Endometrium (tissue), 2 donors: Measurements from ENCODE around the gene OLFM2.
"Not testable (repeated sequence)": the region's sequence is repeated elsewhere in the genome, so short reads cannot be mapped to it uniquely, and the experiment has no call there.

ENCODE experiments used
- FAIRE-seq: peaks from 2 replicates; lab custom pipeline; 2012; peaks lifted over from hg19 to GRCh38; lab: Jason Lieb, UNC
- donor health status: control.
- donor health status: control.

Gene OLFM2

DNA sequence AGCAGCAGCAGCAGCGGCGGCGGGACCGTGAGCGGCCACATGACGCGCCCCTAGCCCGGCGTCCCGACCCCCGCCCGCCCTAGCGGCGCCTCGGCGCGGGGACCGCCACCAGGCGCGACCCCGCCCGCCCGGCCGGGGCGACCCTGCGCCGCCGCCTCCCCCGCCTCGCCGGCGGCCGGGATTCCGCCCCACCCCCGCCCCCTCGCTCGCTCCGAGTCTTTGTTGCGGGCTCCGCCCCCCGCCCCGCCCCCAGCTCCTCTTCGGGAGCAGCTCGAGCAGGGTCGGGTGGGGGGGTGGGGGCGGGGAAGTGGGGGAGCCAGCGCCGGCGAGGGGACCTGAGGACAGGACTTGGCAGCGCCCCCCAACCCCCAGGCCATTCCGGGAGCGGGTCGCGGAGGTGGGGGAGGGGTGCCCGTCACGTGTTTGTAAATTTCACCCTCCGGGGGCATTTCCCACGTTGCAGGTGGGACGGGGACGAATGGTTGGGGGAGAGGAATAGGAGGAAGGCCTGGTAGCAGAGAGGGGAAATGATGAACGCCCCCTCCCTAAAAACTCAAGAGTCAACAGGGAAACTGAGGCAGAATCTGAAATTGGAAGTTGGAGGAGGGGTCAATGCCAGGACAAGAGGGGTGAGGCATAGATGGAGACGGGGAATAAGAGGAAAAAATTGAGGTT is at the start of gene OLFM2:
TSS of gene OLFM2 (minus strand) at position 190 of the 675 bp plus-strand sequence. CDS start at position 41, 149 bp downstream.
- no peak for FAIRE-seq

DNA sequence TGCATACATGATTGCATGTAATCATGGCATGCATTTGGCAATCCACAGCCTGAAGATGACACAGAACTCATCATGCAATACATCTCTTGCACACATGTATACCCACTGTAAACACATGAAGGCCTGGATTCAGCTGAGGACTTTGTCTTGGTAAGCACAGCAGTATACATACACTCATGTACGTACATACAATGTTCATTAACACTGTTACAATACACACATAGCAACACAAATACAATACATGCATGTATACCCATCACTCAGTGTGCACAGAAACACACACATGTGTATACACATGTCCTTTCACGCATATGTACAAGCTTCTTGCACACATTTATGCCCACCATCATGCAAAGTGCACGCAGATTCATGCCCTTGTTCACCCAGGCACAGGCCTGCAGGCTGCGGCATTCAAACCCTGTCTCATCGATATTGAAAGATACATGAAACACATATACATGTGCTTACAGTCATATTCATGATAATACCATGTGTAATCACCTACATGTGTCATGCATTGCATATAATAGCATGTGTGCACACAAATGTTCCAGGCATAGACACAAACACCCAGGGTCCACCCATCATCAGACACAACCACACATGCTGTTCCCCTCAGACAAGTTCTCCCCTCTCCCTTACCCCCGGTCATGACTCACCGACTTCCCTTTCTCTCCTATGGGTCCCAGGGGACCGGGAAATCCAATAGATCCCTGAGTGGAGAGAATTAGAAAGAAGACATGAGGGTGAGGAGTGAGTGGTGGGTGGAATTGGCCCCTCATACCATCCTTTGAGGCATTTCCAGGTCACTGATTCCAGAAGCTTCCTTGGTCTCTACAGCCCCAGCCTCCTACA is 45.3 kb upstream of the OLFM2 start:
- no peak for FAIRE-seq

DNA sequence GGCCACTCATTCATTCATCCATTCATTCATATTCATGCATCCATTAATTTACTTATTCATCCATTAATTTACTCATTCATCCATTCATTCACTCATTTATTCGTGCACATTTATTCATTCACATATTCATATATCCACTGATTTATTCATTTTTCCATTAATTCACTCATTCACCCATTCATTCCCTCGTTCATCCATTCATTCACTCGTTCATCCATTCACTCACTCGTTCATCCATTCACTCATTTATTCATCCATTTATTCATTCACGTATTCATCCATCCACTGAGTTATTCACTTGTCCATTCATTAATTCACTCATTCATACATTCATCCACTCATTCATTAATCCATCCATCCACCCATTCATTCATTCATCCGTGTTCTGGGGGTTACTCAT is 35.8 kb upstream of the OLFM2 start:
- no peak for FAIRE-seq

DNA sequence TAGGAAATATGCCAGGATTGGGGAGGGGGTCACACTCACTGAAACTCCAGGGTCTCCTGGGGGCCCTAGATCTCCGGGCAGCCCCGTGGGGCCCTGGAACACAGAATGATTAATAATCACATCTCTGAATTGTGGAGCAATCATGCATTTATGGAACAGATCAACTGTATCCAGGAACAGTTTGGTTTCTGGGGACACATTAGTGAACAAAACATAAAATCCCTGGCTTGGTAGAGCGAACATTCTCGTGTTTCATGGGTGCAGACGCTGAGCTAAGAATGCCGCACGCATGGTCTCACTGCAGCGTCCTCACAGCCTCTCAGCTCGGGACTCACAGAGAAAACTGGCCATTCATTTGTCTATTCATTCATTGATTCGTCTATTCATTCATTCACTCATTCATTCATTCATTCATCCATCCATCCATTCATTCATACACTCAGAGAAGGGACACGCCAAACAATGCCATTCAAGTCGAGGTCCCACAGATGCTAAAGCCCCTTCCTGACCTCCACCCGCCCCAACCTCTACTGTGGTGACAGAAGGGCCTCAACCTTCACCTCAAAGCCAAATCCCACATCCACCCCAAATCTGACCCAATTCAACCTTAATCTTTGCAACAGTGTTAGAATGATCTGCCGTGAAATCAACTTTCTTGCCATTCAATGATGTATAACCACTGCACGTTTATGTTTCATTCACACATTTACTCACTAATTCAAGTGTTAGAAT is 35.0 kb upstream of the OLFM2 start:
- FAIRE-seq, result no peak

DNA sequence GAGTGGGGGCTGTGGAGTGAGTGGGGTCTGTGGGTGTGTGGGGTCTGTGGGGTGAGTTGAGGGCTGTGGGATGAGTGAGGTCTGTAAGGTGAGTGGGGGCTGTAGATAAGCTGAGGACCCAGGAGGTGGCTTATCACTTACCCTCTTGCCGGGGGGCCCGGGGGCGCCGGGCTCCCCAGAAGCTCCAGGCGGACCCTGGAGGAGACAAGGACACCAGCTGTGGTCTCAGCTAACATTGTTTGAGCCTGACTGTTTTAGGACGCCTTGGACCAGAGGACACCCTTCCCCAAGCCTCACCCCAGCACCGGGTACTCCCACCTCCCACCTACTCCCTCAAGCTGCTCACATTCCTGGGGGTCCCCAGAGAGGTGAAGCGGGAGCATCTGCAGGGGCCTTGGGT is 34.2 kb upstream of the OLFM2 start:
- FAIRE-seq, result no peak

DNA sequence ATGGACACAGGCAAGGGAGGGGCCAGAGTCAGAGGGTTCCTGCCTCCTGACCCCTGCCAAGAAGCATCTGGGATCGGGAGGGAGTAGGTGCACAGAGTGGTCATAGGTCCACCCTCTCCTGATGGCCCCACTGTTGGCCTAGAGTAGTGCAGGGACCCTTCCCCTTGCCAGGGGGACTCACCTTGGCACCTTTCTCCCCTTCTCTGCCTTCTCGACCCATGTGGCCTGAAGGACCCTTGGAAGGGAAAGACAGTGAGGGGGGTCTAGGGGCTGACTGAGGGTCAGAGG is 33.3 kb upstream of the OLFM2 start:
- no peak for FAIRE-seq

DNA sequence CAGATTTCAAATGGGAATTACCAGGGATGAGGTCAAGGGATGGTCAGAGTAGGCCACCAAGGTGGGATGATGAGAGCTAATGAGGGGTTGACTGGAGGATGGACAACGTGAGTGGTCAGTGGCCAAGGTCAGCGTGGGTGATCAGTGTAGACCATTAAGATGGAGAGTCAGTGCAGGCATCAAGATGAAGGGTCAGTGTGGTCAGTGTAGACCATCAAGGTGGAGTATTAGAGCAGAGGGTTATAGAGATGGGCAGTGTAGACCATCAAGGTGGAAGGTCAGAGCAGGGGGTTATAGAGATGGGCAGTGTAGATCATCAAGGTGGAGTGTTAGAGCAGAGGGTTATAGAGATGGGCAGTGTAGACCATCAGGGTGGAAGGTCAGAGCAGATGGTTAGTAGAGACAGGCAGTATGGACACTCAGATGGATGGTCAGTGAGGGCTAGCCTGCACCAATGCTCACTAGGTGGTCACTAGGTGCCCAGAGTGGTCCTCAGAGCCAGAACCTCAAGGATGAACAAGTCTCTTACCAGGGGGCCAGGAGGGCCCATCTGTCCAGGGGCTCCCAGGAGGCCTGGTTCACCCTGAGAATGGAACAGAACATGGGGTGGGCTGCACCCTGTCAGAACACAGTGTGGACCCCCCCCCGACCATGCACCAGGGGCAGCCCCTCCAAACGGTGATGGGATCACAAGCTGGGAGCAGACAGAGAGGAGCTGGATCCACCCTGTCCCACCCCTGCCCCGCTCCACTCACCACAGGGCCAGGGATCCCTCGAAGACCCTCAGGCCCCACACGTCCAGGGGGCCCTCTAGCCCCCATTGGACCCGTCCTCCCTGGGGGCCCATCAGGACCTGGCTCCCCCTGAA is 32.7 kb upstream of the OLFM2 start:
- FAIRE-seq, result no peak

DNA sequence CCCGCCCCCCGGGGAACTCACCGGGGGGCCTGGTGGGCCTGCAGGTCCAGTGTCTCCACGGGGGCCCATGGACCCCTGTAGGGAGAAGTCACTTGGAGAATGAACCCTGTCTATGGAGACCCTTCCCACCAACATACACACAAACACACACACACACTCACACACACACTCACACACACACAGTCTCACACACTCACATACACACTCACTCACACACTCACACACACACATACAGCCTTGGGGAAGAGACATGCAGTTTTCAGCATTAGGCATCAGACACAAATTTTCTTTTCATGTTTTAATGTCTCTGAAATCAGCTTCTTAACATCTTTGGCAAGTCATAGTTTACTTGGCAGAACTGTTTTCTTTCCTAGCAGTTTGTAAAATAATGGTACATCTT is 31.0 kb upstream of the OLFM2 start:
- no peak for FAIRE-seq

DNA sequence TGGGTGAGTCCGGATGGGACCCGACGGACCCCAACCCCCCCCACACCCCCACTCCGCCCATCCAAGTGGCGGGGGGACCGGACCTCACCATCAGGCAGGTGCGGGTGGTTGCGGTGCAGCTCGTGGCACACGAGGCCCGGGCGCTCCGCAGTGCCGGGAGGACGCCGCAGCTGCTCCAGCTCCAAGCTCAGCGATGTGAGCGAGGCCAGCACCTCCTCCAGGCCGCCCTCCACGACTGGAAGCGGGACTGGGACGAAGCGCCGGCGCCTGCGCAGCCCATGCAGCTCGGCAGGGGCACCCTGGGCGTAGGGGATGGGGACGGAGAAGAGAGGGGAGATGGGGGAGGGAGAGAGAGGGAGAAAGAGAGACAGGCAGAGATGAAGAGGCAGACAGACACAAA is 30.1 kb upstream of the OLFM2 start:
- no peak for FAIRE-seq

DNA sequence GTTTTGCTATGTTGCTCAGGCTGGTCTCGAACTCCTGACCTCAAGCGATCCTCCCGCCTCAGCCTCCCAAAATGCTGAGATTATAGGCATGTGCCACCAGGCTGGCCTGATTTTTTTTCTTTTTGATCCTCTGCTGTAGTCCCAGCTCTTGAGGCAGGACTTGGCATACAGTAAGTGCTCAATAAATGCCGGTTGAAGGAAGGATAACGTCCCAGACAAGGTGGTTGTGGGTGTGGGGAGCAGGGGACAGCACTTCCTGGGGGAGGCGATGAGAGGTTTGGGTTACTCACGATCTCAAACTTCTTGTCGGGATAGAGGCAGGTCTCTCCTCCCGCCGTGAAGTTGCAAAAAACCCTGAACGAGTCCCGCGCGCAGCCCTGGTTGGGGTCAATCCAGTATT is 29.7 kb upstream of the OLFM2 start:
- no peak for FAIRE-seq

DNA sequence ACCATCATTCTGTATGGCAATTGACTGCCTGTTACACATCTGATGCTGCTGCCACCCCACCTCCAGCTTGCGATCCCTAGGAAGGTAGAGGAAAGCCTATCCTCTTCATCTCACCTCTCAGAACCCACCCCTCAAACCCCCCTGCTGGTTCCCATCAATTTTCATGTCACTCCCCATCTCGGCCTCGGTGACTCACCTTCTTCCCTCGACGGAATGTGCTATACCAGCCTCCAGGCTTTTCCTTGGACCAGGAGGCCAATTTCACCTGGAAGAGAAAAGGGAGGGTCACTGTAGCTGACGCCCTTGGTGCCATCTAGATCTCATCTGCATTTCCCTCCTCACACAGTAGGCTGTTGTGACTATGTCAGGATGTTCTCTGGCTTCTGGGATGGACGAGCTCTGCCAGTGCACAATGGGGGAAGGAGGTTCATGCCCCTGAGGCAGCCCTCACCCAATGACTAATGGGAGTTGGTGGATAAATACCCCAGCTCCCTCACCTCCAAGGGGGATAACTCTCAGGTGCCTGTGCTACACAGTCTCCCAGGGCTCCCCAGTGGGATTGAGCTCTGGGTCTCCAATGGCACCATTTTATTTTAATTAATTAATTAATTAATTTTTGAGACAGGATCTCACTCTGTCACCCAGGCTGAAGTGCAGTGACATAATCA is 26.4 kb upstream of the OLFM2 start:
- FAIRE-seq, result no peak

DNA sequence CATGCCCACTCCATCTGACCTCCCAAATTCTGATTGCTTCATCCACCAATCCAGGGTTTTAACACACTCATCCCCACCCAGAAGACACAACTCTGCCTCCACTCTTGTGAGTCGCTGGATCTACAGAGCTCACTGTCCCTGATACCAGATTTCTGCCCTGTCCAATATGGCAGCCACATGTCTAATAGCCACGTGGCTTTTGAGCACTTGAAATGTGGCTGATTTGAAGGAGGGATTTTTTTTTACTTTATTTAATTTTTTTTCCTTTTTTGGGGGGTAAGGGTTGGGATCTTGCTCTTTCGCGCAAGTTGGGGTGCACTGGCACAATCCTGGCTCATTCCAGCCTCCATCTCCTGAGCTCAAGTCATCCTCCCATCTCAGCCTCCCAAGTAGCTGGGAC is 24.8 kb upstream of the OLFM2 start:
- no peak for FAIRE-seq

DNA sequence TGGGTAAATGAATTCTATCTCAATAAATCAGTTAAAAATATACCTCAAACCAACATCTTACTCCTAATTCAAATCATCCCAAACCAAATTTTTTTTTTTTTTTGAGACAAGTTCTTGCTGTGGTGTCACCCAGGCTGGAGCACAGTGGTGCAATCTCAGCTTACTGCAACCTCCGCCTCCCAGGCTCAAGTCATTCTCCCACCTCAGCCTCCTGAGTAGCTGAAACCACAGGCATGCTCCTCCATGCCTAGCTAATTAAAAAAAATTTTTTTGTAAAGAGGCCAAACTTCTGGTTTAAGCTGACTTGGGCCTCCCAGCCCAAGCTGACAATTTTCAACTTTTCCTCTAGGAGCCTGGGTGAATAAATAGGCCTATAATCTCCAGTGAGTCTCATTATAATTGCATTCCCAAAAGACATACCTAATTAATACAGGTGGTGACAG is 22.1 kb upstream of the OLFM2 start:
- no peak for FAIRE-seq

DNA sequence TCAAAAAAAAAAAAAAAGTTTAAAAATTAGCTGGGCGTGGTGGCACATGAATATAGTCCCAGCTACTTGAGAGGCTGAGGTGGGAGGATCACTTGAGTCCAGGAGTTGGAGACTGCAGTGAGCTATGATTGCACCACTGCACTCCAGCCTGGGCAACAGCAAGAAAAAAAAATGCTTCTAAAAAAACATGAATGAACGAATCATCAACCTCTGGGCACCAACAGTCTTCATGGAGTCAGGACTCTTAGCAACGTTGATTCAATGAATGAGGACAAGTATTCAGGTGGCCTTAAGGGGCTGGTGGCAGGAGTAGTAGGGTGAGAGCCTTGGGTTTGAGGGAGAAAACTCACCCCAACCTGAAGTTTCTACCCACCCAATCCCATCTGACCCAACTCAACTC is 20.6 kb upstream of the OLFM2 start:
- FAIRE-seq, result no peak

DNA sequence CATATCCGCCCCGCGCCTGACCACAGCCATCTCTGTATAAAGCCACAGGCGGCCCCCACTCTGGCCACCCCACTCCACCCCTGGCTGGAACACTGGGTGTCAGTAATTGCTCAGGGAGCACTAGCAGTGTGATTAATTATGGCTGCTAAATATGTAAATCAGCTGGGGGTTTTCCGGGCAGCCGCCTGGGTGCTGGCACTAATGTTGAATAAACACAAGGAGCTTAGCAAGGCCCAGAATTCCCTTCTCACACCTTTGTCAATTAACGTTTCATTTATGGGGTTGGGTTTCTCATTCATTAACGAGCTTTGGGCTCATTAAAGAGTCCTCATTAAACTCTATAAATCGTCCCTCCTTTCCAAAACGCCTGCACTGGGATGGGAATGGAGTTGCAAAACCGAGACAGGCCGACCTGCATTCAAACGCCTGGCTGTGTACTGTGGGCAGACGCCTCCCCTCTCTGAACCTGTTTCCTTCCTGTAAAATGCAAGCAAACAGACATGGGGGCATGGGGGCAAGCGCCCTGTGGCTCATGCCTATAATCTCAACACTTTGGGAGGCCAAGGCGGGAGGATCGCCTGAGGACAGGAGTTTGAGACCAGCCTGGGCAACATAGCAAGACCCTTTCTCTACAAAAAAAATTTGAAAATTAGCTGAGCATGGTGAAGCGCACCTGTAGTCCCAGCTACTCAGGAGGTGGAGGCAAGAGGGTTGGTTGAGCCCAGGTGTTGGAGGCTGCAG is 17.7 kb upstream of the OLFM2 start:
- FAIRE-seq, result no peak

DNA sequence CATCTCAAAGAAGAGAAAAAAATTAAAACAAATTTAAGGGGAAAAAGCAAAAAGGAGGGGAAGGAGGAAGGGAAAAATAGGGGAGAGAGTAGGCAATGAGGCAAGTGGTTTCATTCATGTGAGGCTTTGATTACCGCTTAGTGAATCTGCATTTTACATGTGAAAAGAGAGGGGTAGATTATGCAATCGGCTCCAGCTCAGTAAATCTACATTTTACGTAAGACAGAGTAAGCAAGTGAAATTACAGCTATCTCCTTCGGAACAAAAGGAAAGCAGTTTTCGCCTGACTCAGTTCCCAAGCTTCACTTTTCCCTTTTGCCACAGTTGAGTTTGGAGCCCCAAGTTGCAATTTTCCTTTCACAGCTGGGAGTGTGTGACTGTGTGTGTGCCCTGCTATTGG is 16.0 kb upstream of the OLFM2 start:
- no peak for FAIRE-seq

DNA sequence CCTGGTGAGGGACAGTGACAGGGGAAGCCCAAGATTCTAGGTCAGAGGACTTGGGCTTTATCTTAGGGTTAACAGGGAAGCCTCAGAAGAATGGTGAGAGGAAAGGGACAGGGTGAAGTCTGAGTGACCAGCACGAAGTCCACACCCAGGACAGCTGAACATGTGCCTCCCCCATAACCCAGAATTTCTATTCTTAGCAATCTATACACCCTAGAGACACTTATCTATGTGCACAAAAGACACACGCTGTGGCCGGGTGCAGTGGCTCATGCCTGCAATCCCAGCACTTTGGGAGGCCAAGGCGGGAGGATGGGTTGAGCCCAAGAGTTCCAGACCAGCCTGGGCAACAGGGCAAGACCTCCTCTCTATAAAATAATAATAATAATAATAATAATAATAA is 11.1 kb upstream of the OLFM2 start:
- FAIRE-seq, result no peak

DNA sequence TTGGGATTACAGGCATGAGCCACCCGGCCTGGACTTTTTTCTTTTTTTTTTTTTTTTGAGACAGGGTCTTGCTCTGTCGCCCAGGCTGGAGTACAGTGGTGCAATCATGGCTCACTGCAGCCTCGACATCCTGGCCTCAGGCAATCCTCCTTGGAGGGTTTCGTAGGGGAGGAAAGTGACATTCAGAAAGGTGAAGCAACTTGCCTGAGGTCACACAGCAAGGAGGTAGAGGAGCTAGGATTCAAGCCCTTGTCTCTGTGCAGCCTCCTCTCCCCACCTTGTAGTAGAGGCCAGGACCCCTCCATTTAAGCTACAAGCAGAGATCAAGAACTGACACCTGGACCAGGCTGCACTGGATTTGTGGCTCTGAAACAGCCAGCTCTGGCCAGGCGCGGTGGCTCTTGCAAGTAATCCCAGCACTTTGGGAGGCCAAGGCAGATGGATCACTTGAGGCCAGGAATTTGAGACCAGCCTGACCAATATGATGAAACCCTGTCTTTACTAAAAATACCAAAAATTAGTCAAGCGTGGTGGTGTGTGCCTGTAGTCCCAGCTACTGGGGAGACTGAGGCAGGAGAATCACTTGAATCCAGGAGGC is 10.3 kb upstream of the OLFM2 start:
- FAIRE-seq, result not testable (repeated sequence)

DNA sequence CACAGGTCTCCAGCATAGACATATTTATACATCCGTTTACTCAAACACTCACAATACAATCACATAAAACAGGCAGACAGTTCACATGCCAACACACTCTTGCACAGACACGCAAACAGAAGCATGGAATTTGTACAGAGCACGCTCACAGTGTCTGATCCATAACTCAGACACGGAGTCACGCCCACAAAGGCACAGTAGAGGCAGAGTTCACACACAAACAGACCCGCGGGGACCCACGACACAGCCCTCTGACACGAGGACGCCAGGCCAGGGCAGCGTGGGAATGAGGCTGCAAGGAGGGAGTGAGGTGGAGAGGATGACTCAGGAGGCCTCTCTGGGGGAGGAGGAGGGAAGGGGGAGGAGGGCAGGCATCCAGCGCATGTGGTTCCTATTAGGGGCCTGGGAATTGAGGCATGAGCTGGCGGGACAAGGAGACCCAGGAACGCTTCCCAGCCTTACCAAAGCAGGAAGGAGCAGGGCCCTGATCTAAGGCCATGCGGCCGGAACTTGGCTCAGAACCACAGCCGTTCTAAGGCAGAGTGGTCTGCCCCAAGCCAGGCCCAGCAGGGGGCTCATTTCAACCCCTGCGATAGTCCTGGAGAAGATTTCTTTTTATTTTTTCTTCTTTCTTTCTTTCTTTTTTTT is 9.1 kb upstream of the OLFM2 start:
- peak; percentile 93 for FAIRE-seq

DNA sequence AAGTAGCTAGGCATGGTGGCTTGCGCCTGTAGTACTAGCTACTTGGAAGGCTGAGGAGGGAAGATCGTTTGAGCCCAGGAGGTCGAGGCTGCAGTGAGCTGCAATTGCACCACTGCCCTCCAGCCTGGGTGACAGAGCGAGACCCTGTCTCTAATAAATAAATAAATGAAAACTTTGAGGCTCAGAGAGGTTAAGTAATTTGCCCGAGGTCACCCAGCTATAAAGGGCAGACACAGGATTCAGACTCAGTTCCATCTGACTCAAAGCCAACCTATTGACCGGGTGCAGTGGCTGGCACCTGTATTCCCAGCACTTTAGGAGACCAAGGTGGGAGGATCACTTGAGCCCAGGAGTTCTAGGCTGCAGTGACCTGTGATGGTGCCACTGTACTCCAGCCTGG is 7.4 kb upstream of the OLFM2 start:
- no peak for FAIRE-seq
